Measurements from ENCODE around the gene PRSS53. TPM values are rescaled to one million over a fixed set of nuclear protein-coding genes. Genes with fewer than 3 reads are reported as not detected.

The PRSS53 gene
- total RNA-seq, 1 experiment from 2014 or later, result 3.4 TPM

DNA sequence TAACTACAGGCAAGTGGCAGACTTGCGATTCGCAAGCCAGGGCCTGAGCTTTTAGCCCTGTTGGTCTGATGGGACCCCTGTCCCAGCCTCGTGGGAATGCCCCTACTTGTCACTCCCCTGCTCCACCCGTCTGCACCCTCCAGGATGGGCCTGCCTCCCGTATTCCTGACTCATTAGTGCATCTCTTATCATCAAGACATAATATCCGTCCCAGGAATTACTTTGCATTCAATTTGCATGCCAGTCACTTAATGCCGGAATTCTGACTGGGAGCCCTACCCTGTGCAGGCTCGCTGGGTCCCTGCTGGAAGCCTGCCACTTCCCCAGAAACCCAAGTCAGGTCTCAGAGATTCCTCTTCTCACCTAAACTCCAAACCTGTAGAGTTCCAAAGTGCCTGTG is 3.3 kb downstream of the PRSS53 start:
- no peaks in the 10 kb centered on the region for H3K9me3 ChIP-seq (ENCODE audit: control insufficient read depth, insufficient read depth, low read depth, low read length)
- BruUV-seq (replicated peaks), result no TSS peak
- intact Hi-C loops (cut with micrococcal nuclease; ENCODE audit: unreplicated experiment), result no loop called here
- no peaks in the 10 kb centered on the region for H3K27me3 ChIP-seq (ENCODE audit: control insufficient read depth, insufficient read depth, low read length)
- ChIA-PET POLR2A (no interaction called here), CTCF (interaction anchor here (0.5 to 0.9 kb wide), 2 partner anchors 31 to 100 kb away, joined by 3 to 4 read pairs; partner anchors contain the start of gene HSD3B7)
- H3K36me3 ChIP-seq (ENCODE audit: control insufficient read depth, insufficient read depth, low read length), result no peaks in the 10 kb centered on the region
- H3K4me3 ChIP-seq (ENCODE audit: low read depth in 2 of 2, low read length in 2 of 2), result no peak overlapping the region
- in situ Hi-C loops (cut with HindIII; ENCODE audit: low pct_unique_long_range_greater_than_20kb, low sequenced_read_pairs), result no loop called here
- no peak overlapping the region for H3K27ac ChIP-seq (ENCODE audit: low read length)
- H3K4me1 ChIP-seq (ENCODE audit: control insufficient read depth, insufficient read depth, low read length), result no peaks in the 10 kb centered on the region; the same call in 1 of the 2 replicates
- DNase-seq (ENCODE audit: low read depth, low spot score) (no peak), ATAC-seq (no peak)
- no peak for TF ChIP-seq POLR2AphosphoS5 (IDR thresholded peaks at IDR 0.05; ENCODE audit: low read depth, low read length)
- TF ChIP-seq, protein P1, sequence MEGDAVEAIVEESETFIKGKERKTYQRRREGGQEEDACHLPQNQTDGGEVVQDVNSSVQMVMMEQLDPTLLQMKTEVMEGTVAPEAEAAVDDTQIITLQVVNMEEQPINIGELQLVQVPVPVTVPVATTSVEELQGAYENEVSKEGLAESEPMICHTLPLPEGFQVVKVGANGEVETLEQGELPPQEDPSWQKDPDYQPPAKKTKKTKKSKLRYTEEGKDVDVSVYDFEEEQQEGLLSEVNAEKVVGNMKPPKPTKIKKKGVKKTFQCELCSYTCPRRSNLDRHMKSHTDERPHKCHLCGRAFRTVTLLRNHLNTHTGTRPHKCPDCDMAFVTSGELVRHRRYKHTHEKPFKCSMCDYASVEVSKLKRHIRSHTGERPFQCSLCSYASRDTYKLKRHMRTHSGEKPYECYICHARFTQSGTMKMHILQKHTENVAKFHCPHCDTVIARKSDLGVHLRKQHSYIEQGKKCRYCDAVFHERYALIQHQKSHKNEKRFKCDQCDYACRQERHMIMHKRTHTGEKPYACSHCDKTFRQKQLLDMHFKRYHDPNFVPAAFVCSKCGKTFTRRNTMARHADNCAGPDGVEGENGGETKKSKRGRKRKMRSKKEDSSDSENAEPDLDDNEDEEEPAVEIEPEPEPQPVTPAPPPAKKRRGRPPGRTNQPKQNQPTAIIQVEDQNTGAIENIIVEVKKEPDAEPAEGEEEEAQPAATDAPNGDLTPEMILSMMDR (IDR thresholded peaks at IDR 0.05), result no peak
- no peak for TF ChIP-seq SIN3A (IDR thresholded peaks at IDR 0.05; ENCODE audit: borderline replicate concordance, insufficient read depth, low read depth, low read length)
- TF ChIP-seq, protein P2, sequence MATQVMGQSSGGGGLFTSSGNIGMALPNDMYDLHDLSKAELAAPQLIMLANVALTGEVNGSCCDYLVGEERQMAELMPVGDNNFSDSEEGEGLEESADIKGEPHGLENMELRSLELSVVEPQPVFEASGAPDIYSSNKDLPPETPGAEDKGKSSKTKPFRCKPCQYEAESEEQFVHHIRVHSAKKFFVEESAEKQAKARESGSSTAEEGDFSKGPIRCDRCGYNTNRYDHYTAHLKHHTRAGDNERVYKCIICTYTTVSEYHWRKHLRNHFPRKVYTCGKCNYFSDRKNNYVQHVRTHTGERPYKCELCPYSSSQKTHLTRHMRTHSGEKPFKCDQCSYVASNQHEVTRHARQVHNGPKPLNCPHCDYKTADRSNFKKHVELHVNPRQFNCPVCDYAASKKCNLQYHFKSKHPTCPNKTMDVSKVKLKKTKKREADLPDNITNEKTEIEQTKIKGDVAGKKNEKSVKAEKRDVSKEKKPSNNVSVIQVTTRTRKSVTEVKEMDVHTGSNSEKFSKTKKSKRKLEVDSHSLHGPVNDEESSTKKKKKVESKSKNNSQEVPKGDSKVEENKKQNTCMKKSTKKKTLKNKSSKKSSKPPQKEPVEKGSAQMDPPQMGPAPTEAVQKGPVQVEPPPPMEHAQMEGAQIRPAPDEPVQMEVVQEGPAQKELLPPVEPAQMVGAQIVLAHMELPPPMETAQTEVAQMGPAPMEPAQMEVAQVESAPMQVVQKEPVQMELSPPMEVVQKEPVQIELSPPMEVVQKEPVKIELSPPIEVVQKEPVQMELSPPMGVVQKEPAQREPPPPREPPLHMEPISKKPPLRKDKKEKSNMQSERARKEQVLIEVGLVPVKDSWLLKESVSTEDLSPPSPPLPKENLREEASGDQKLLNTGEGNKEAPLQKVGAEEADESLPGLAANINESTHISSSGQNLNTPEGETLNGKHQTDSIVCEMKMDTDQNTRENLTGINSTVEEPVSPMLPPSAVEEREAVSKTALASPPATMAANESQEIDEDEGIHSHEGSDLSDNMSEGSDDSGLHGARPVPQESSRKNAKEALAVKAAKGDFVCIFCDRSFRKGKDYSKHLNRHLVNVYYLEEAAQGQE (IDR thresholded peaks at IDR 0.05; ENCODE audit: insufficient read depth in 1 of 2, low read depth in 2 of 2, low read length in 1 of 2), result no peak
- TF ChIP-seq TCF7L2 (IDR thresholded peaks at IDR 0.05; ENCODE audit: low read depth, low read length), result no peak

DNA sequence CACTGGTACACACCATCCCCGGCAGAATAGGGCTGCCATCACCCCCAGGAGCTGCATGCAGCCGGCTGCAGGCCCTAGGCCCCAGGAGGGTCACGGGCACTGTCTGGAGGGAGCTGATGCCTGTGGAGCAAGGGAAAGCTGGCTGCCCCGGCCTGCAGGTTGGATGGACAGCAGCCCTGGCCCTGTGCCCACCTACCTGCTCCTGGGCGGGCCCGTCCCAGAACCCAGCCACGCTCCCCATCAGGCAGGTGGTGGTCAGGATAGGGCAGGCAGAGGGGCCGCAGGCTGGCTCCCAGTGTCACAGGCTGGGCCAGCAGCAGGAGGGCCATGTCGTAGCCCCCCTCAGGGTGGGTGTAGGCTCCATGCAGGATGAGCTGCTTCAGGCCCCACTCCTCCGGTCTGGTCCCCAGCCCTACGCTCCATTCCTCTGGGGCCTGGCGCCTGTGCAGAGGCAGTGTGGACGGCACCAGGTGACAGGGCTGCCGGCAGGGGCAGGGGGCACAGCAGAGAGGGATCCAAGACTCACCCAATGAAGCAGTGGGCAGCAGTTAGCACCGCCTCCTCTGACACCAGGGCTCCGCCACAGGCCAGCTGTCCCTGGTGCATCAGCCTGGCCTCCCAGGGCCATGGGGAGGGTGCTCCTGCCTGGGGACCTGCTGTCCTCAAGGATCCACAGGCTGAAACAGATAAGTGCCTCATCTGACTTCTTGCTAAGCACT is 4.0 kb downstream of the PRSS53 start:
- in situ Hi-C loops (cut with HindIII; ENCODE audit: low pct_unique_long_range_greater_than_20kb, low sequenced_read_pairs), result no loop called here
- Histone ChIP-seq H3K4me1 (ENCODE audit: control insufficient read depth, insufficient read depth, low read length) (no peaks in the 10 kb centered on the region; the same call in 1 of the 2 replicates), H3K27me3 (ENCODE audit: control insufficient read depth, insufficient read depth, low read length) (no peaks in the 10 kb centered on the region), H3K36me3 (ENCODE audit: control insufficient read depth, insufficient read depth, low read length) (no peaks in the 10 kb centered on the region), H3K27ac (ENCODE audit: low read length) (no peak overlapping the region), H3K4me3 (ENCODE audit: low read depth in 2 of 2, low read length in 2 of 2) (no peak overlapping the region), H3K9me3 (ENCODE audit: control insufficient read depth, insufficient read depth, low read depth, low read length) (no peaks in the 10 kb centered on the region)
- ATAC-seq (peak; percentile 23), DNase-seq (ENCODE audit: low read depth, low spot score) (no peak)
- intact Hi-C loops (cut with micrococcal nuclease; ENCODE audit: unreplicated experiment), result no loop called here
- TF ChIP-seq POLR2AphosphoS5 (IDR thresholded peaks at IDR 0.05; ENCODE audit: low read depth, low read length), result no peak; the same call in 1 of the 2 replicates
- no peak for TF ChIP-seq TCF7L2 (IDR thresholded peaks at IDR 0.05; ENCODE audit: low read depth, low read length)
- TF ChIP-seq, protein P2 (IDR thresholded peaks at IDR 0.05; ENCODE audit: insufficient read depth in 1 of 2, low read depth in 2 of 2, low read length in 1 of 2), result no peak
- no peak for TF ChIP-seq SIN3A (IDR thresholded peaks at IDR 0.05; ENCODE audit: borderline replicate concordance, insufficient read depth, low read depth, low read length)
- TF ChIP-seq, protein P1 (IDR thresholded peaks at IDR 0.05), result no peak
- CTCF ChIA-PET, result no interaction called here
- POLR2A ChIA-PET, result no interaction called here
- no TSS peak for BruUV-seq (replicated peaks)
